Posterior vena cava (tissue), 2 donors: ENCODE data around the gene IDUA. TPM values are rescaled to one million over a fixed set of nuclear protein-coding genes. Genes with fewer than 3 reads are reported as not detected.

Source experiments
- DNase-seq: peaks from one replicate; pipeline ENCODE4 v3.0.0-alpha.2; 2020; ENCODE audit warnings: low spot score
- intact Hi-C, 2 donors: fragments of 100-400 bp; cut with DNase I; formaldehyde crosslinking; loops; one replicate each; pipeline versions ENCODE4 v1.14.1 to v1.14.2; 2022 to 2023
- total RNA-seq, 2 donors: library from RNA; stranded (reverse); fragmentation: NEBNext Ultra II Directional; extraction: Animal tissue kit (Norgen Biotek cat#: 25700); gene quantifications; one replicate each; pipeline ENCODE4 v1.2.1, GENCODE V29; 2021
- donor health status: DM: yes; HTN: yes; CAD: no.
- donor health status: DM: yes; HTN: yes; CAD: no.

The IDUA gene
- total RNA-seq, 2 donors from 2014 or later, result 19.0 to 29.0 TPM

GRCh38 chr4:982291-982690 is 4.6 kb upstream of the IDUA start:
- no peak for DNase-seq
- intact Hi-C loops, result no loop called here

GRCh38 chr4:982814-983213 is 4.0 kb upstream of the IDUA start:
- no peak for DNase-seq
- intact Hi-C loops, result no loop called here

GRCh38 chr4:984336-985054 is 2.3 kb upstream of the IDUA start:
- intact Hi-C loops, result no loop called here
- DNase-seq, result no peak

- DNase-seq, result no peak
- intact Hi-C loops, result no loop called here
Measured at GRCh38 chr4:985123-985830, 1.6 kb upstream of the IDUA start.

GRCh38 chr4:986428-986878 is 391 bp upstream of the IDUA start:
- DNase-seq, result no peak
- intact Hi-C loops, result no loop called here

- intact Hi-C loops, result no loop called here
- no peak for DNase-seq
Measured at GRCh38 chr4:987624-988513, 1.0 kb downstream of the IDUA start.

- intact Hi-C loops, result no loop called here
Measured at GRCh38 chr4:988726-989721, 2.2 kb downstream of the IDUA start.

GRCh38 chr4:989722-990471 is 3.1 kb downstream of the IDUA start:
- DNase-seq, result no peak
- intact Hi-C loops, result no loop called here

More at GRCh38 chr4:988726-989721, 2.2 kb downstream of the IDUA start:
- no peak for DNase-seq

- no peak for DNase-seq
- intact Hi-C loops, result no loop called here
Measured at GRCh38 chr4:990746-991367, 4.0 kb downstream of the IDUA start.

GRCh38 chr4:991451-992296 is 4.8 kb downstream of the IDUA start:
- DNase-seq, result no peak
- intact Hi-C loops, result no loop called here

- DNase-seq, result no peak
- intact Hi-C loops, result loop anchor here in 1 of 2 donors (1.0 kb wide), 1 partner anchor 35 kb away; no protein-coding TSS in a partner anchor
Measured at GRCh38 chr4:992297-993110, 5.7 kb downstream of the IDUA start.

- DNase-seq, result no peak
- intact Hi-C loops, result loop anchor here in 1 of 2 donors (1.0 kb wide), 1 partner anchor 34 kb away; no protein-coding TSS in a partner anchor
Measured at GRCh38 chr4:993111-994029, 6.5 kb downstream of the IDUA start, which contains the start of gene SLC26A1. SLC26A1 (minus strand) TSS chr4:993404; CDS start chr4:991703, 1,701 bp downstream.

GRCh38 chr4:995311-996026 is 8.6 kb downstream of the IDUA start:
- no peak for DNase-seq

More at GRCh38 chr4:995311-996026, 8.6 kb downstream of the IDUA start:
- intact Hi-C loops, result no loop called here
